HFFc6 (cell line): ENCODE measurements around the gene HSD17B1. TPM values are rescaled to one million over a fixed set of nuclear protein-coding genes. Genes with fewer than 3 reads are reported as not detected.

Experiments
- DNase-seq: peaks from one replicate; pipeline ENCODE4 v3.0.0-alpha.2; 2018
- H3K27ac Mint-ChIP-seq: 2 replicates; pipeline ENCODE4 v1.8.0; 2020; ENCODE audit warnings: mild to moderate bottlenecking, mixed read lengths
- H3K27me3 Mint-ChIP-seq: 2 replicates; pipeline ENCODE4 v1.8.0; 2021; ENCODE audit warnings: mild to moderate bottlenecking, moderate library complexity, mixed read lengths; ENCODE audit not compliant: insufficient read depth
- H3K36me3 Mint-ChIP-seq: 2 replicates; pipeline ENCODE4 v1.8.0; 2021; ENCODE audit warnings: low read depth, mixed read lengths
- H3K4me1 Mint-ChIP-seq: 2 replicates; pipeline ENCODE4 v1.8.0; 2020; ENCODE audit warnings: low read depth, mixed read lengths
- H3K4me3 Mint-ChIP-seq: 2 replicates; pipeline ENCODE4 v1.8.0; 2020; ENCODE audit warnings: mild to moderate bottlenecking, moderate library complexity, mixed read lengths
- H3K9me3 Mint-ChIP-seq: 2 replicates; pipeline ENCODE4 v1.8.0; 2020; ENCODE audit warnings: mild to moderate bottlenecking, mixed read lengths
- CTCF ChIP-seq: fragments of 200-600 bp; sonication (generic); IDR thresholded peaks from 2 replicates; pipeline ENCODE4 v1.5.0; 2021; ENCODE audit warnings: antibody characterized with exemption, mild to moderate bottlenecking
- total RNA-seq, 6 experiments: library from RNA; stranded (reverse); fragmentation: NEBNext Ultra II Directional; extraction: Animal tissue kit (Norgen Biotek cat#: 25700); gene quantifications; 2 replicates in 1 of 6; 3 replicates in 5 of 6; pipeline ENCODE4 v1.2.3, GENCODE V29; 2021

The HSD17B1 gene
- total RNA-seq, 6 experiments from 2014 or later = 0.66 to 1.5 (median 1.1) TPM

DNA sequence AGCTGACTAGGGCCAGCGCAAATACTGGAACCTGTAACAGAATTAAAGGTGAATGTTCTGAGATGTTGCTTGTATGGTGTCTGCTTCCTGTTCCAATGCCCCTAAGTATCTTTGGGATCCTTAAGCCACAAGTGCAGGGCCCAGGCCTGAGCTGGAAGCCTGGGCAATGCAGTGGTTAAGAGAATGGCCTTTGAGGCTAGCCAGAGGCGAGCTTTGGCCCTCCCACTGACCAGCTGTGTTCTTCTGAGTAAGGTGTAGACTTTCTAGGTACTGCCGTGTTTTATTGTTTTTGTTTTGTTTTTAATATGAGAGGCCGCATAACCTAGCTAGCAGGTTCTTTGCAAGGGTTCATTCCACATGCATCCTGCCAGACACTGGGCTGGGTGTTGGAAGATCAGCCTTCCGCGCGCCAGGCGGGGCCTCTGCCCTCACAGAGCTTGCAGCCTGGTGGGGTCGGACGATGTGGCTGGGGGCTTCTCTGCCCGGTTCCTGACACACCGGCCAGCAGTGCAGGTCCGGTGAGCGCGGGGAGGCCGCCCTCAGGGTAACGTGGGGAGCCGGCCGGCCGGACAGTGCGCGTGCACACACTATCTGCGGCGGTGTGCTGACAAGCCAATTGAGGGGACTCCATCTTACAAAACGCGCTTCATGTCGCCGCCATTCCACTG is 13.6 kb downstream of the HSD17B1 start:
- H3K27ac Mint-ChIP-seq = peak overlapping the region; percentile 36
- peaks cover 4% of the 10 kb centered on the region; the same call in 1 of the 2 replicates for H3K9me3 Mint-ChIP-seq
- H3K4me1 Mint-ChIP-seq = peaks cover 54% of the 10 kb centered on the region
- no peak for TF ChIP-seq CTCF
- H3K4me3 Mint-ChIP-seq = peak overlapping the region; percentile 94; the same call in 1 of the 2 replicates
- H3K27me3 Mint-ChIP-seq = peaks cover 3% of the 10 kb centered on the region; the same call in 1 of the 2 replicates
- H3K36me3 Mint-ChIP-seq = peaks cover 59% of the 10 kb centered on the region
- DNase-seq = no peak

DNA sequence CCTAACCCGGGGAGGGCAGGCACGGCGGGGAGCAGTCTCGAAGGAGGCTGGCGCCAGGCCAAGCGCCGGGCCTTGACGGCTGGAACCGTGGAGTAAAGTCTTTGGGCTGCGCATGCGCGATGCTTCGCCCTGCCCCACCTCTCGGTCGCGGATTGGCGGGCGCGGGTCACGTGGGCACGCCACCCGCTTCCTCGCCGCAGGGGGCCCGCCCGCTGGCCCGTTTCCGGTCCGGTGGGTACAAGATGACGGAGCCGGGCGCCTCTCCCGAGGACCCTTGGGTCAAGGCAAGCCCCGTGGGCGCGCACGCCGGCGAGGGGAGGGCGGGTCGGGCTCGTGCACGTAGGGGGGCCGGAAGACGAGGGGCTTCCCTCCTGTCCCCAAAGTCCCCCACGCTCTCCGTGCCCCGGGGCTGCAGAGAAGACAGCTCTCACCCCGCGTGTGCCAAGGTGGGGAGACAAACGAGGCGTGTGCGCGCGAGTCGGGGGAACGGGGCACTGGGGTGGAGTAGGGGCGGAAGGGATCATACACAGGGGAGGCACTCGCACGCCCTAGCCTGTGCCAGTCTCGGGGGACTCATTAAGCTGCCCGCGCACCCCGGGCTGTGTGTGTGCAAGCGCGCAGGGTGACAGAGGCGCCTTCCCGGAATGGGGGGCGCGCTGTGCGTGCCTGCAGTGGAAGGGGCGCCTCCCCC is 14.3 kb downstream of the HSD17B1 start, which contains the start of gene MLX:
Gene MLX (plus strand): TSS at position 218 of the 691 bp plus-strand sequence. CDS start 25 bp downstream, at position 243.
- H3K4me3 Mint-ChIP-seq = peak within 1 kb of the TSS; percentile 94

GRCh38 chr17:42568341-42569111 is 15.8 kb downstream of the HSD17B1 start:
- peaks cover 2% of the 10 kb centered on the region; the same call in 1 of the 2 replicates for H3K27me3 Mint-ChIP-seq
- H3K27ac Mint-ChIP-seq = peak overlapping the region; percentile 40; the same call in 1 of the 2 replicates
- no peak for DNase-seq
- H3K36me3 Mint-ChIP-seq = peaks cover 51% of the 10 kb centered on the region
- H3K9me3 Mint-ChIP-seq = no peaks in the 10 kb centered on the region
- no peak overlapping the region for H3K4me3 Mint-ChIP-seq
- peaks cover 43% of the 10 kb centered on the region for H3K4me1 Mint-ChIP-seq
- no peak for TF ChIP-seq CTCF

More for the DNA sequence above, 14.3 kb downstream of the HSD17B1 start, which contains the start of gene MLX:
- TF ChIP-seq CTCF = peak; percentile 32
- peak within 1 kb of the TSS; percentile 81 for H3K27ac Mint-ChIP-seq
- no peaks in the 10 kb centered on the region for H3K9me3 Mint-ChIP-seq
- peaks cover 47% of the 10 kb centered on the region for H3K4me1 Mint-ChIP-seq
- peaks cover 2% of the 10 kb centered on the region; the same call in 1 of the 2 replicates for H3K27me3 Mint-ChIP-seq
- DNase-seq = peak; percentile 81
- H3K36me3 Mint-ChIP-seq = peaks cover 53% of the 10 kb centered on the region

- H3K9me3 Mint-ChIP-seq = no peaks in the 10 kb centered on the region
- peaks cover 59% of the 10 kb centered on the region for H3K4me1 Mint-ChIP-seq
- no peak for DNase-seq
- peaks cover 63% of the 10 kb centered on the region for H3K36me3 Mint-ChIP-seq
- H3K27me3 Mint-ChIP-seq = peaks cover 2% of the 10 kb centered on the region
- no peak overlapping the region for H3K27ac Mint-ChIP-seq
- no peak overlapping the region for H3K4me3 Mint-ChIP-seq
- no peak for TF ChIP-seq CTCF
Observed at GRCh38 chr17:42571435-42572225, 18.9 kb downstream of the HSD17B1 start.

DNA sequence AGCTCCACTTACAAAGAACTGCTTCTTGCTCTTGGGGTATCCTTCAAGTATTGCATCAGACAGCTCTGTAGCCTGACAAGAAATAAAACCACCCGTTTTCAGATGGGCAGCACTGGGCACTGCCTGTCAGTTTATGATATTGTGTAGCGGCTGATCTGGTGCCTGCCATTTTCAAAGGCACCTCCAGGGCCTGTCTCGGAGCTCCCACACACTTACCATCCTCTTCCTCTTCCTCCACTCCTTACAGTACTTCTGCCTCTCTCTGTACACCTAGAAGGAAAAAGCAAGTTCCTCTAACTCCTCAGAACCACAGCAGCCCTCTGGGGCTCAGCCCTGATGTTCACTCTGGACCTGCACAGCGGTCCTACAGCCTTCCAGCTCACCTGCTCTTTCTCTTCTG is 20.4 kb downstream of the HSD17B1 start:
- H3K4me1 Mint-ChIP-seq = peaks cover 65% of the 10 kb centered on the region
- peak overlapping the region; percentile 47 for H3K27ac Mint-ChIP-seq
- H3K27me3 Mint-ChIP-seq = peaks cover 2% of the 10 kb centered on the region
- no peak overlapping the region for H3K4me3 Mint-ChIP-seq
- no peaks in the 10 kb centered on the region for H3K9me3 Mint-ChIP-seq
- TF ChIP-seq CTCF = no peak
- DNase-seq = no peak
- peaks cover 70% of the 10 kb centered on the region for H3K36me3 Mint-ChIP-seq
